SK-N-DZ (cell line): ENCODE results near the gene ANGPTL4.

Experiments
- DNase-seq: peaks from one replicate; pipeline ENCODE4 v3.0.0-alpha.2; 2015; ENCODE audit warnings: low spot score
- small RNA-seq, 2 experiments: library from RNA; depleted of rRNA; stranded (forward); fragments of <200 nt; gene quantifications; one replicate each; pipeline ENCODE3, GENCODE V24; 2014

ANGPTL4 gene

DNA sequence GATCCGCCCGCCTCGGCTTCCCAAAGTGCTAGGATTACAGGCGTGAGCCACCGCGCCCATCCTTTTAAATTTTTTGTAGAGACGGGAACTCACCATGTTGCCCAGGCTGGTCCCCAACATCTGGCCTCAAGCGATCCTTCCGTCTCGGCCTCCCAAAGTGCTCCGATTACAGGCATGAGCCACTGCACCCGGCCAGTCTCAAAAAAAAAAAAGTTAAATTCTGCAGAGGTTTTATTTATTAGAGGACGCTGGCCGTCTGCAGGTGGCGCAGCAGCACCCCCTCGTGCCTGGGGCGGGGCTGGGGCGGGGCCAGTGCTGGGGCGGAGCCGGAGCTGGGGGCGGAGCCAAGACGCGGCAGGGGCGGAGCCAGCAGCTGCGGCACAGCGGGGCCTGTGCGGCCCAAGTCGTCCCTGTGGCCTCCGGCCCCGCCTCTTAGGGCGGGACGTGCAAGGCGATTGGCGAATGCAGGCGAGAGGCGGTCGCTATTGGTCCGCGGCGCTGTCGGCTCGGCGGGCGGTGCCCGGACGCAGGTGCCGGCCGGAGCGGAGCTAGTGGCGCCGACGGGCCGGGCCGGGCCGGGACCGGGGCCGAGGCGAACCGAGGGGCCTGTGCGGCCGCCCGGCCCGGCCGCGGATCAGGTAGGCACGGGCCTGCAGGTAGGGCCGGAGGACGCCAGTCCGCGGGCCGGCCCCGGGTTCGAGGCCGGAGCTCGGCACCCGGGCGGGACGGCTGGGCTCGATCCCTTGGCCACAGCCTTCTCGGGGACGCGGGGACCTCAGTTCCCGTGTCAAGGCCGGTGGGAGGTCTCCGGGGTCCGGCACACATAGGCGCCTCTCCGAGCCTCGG lies 49.1 kb downstream of the ANGPTL4 start, which contains the start of gene MARCHF2:
MARCHF2 (plus strand) TSS at position 523 of the 846 bp plus-strand sequence. CDS start 8,536 bp downstream, outside the sequence.
- DNase-seq: peak; percentile 94

DNA sequence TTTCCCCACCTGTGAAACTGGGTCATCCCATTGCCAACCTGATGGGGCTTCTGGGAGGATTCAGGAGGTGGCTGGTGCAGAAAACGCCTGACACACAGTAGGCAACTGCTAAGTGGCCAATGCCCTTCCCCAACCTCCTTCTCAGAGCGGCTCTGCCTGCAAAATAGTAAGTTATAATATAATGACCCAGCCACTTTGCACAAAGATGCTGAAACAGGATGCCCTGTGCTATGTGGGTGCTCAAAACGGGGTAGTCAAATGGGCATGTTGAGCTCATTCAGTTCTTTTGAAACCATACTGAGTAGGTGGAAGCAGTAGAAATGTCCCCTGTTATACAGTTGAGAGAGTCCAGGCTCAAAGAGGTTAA lies 49.7 kb downstream of the ANGPTL4 start:
- no peak for DNase-seq

- DNase-seq: no peak
These were observed 52.8 kb downstream of the ANGPTL4 start for GRCh38 chr19:8416796-8417195.

DNA sequence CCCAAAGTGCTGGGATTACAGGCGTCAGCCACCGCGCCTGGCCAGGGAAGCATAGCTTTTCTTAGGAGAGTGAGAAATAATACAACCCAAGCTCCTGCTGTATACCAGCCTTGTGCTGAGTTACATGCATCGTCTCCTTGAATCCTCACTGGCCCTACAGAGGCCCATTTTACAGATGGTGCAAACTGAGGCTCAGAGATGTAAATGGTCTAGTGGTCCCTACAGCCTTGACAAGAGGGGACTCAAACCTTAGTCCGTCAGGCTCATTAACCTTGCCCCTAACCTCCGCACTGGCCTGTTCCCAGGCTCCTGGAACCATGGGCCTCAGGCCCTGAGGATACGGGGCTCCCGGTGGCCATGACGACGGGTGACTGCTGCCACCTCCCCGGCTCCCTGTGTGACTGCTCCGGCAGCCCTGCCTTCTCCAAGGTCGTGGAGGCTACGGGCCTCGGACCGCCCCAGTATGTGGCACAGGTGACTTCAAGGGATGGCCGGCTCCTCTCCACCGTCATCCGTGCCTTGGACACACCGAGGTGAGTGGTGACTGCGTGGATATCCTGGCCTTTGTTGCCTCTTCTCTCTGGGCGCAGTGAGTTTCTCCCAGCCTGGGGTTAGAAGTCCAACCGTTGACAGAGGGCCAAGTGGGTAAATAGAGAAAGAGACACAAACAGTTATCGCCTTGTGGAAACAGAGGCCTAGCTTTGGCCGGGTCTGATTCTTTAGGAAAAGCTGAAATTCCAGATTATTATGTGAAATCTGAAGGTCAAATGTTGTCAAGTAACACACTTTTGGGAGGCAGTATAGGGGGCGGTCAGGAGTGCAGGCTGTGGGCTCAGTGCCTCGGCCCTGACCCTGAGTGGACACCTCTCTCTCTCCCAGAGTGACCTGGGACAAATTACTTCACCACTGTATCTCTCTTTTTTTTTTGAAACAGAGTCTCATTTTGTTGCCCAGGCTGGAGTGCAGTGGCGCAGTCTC lies 57.8 kb downstream of the ANGPTL4 start:
- no peak for DNase-seq

DNA sequence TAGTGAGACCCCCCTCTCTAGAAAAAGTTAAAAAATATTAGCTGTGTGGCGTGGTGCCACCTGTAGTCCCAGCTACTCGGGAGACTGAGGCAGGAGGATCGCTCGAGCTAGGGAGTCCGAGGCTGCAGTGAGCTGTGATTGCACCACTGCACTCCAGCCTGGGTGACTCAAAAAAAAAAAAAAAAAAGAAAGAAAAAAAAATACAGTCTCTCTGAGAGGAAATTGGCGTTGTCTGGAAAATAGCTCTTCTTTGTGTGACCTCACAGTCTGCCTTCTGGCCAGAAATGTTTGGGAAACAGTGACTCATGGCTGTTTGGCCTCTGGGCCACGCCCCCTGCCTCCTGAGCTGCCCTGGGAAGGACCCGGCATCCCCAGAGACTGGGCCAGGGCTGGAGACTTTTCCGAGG lies 59.9 kb downstream of the ANGPTL4 start:
- DNase-seq: peak; percentile 25

Small RNAs within 50 kb of the gene (small RNA-seq; reads per million reads assigned to genes)
- gene MIR4999: 0 to 0.18 reads per million in 2 experiments
